ENCODE data around the gene SHOC2. TPM values are rescaled to one million over a fixed set of nuclear protein-coding genes. Genes with fewer than 3 reads are reported as not detected.
A peak's percentile ranks its signal among the peaks of the same experiment; 100 is the strongest.

SHOC2 gene
- 10 to 100 TPM; 52.6 to 61.6 TPM for total RNA-seq
- 10 to 100 TPM; 30.5 to 36.8 (median 36.2) TPM for polyA plus RNA-seq (ENCODE audit: insufficient read length in 6 of 6)
- long read RNA-seq, donor 1, partial matches to known transcripts = 66 of 69 reads
- long read RNA-seq, donor 1, other reads (novel, unspliced or antisense) = 0 of 69 reads
- long read RNA-seq, donor 2, transcript SHOC2-202 (9 exons, 3,943 nt) = major isoform, 5 of 25 reads
- long read RNA-seq, donor 2, partial matches to known transcripts = 18 of 25 reads
- long read RNA-seq, donor 2, other reads (novel, unspliced or antisense) = 0 of 25 reads
- long read RNA-seq, donor 3, transcript SHOC2-202 (9 exons, 3,943 nt) = major isoform, 5 of 10 reads
- long read RNA-seq, donor 3, partial matches to known transcripts = 5 of 10 reads
- long read RNA-seq, donor 3, other reads (novel, unspliced or antisense) = 0 of 10 reads
- long read RNA-seq, donor 4, partial matches to known transcripts = 17 of 21 reads
- long read RNA-seq, donor 4, other reads (novel, unspliced or antisense) = 1 of 21 reads
- long read RNA-seq, donor 5, partial matches to known transcripts = 9 of 10 reads
- long read RNA-seq, donor 5, other reads (novel, unspliced or antisense) = 0 of 10 reads
- long read RNA-seq, donor 6, partial matches to known transcripts = 5 of 10 reads
- long read RNA-seq, donor 6, other reads (novel, unspliced or antisense) = 0 of 10 reads
- long read RNA-seq, donor 7, transcript SHOC2-202 (9 exons, 3,943 nt) = major isoform, 8 of 8 reads
- long read RNA-seq, donor 7, partial matches to known transcripts = 0 of 8 reads
- long read RNA-seq, donor 7, other reads (novel, unspliced or antisense) = 0 of 8 reads
- long read RNA-seq, donor 8, transcript SHOC2-202 (9 exons, 3,943 nt) = major isoform, 7 of 20 reads
- long read RNA-seq, donor 8, partial matches to known transcripts = 13 of 20 reads
- long read RNA-seq, donor 8, other reads (novel, unspliced or antisense) = 0 of 20 reads
- long read RNA-seq, donor 9 = 0 reads
- long read RNA-seq, donor 10, partial matches to known transcripts = 11 of 12 reads
- long read RNA-seq, donor 10, other reads (novel, unspliced or antisense) = 1 of 12 reads
- long read RNA-seq, donor 11, partial matches to known transcripts = 11 of 18 reads
- long read RNA-seq, donor 11, other reads (novel, unspliced or antisense) = 0 of 18 reads
- long read RNA-seq, donor 12, partial matches to known transcripts = 5 of 10 reads
- long read RNA-seq, donor 12, other reads (novel, unspliced or antisense) = 0 of 10 reads

DNA sequence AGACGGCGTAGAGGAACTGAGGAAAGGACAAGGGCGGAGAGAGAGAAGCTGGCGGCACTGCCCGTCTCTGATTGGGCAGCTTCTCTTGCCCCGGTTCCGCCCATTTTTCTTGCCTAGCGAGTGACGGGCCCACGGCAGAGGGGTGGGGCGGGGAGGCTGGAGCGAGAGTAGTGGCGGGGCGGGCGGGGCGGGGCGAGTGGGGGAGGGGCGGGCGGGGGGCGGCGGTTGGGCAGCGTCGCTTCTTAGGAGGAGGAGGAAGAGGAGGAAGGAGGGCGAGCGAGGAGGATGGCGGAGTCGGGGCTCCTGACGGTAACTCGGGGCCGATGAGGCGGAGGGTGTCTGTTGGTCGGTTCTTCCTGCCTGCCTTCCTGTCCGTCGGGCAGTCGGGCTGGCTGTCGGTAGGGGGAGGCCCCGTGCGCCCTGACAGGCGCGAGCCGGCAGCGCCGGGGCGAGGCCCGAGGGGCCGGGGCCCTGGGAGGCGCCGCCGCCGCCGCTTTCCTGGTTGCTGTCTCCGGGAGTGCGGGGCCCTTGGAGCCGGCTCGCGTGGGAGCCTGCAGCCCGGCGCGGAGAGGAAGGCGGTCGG is at the start of gene SHOC2:
Gene SHOC2 (plus strand): TSS at position 256 of the 583 bp plus-strand sequence. CDS start 44,755 bp downstream, outside the sequence.
- peak within 1 kb of the TSS; percentile 99 to 100 for H3K27ac ChIP-seq
- peak within 1 kb of the TSS; percentile 56 to 62 for H3K4me3 ChIP-seq
- ATAC-seq (peak; percentile 36), DNase-seq (peak in 2 of 4 donors; percentile 99 to 100)
- TF ChIP-seq, protein P1, sequence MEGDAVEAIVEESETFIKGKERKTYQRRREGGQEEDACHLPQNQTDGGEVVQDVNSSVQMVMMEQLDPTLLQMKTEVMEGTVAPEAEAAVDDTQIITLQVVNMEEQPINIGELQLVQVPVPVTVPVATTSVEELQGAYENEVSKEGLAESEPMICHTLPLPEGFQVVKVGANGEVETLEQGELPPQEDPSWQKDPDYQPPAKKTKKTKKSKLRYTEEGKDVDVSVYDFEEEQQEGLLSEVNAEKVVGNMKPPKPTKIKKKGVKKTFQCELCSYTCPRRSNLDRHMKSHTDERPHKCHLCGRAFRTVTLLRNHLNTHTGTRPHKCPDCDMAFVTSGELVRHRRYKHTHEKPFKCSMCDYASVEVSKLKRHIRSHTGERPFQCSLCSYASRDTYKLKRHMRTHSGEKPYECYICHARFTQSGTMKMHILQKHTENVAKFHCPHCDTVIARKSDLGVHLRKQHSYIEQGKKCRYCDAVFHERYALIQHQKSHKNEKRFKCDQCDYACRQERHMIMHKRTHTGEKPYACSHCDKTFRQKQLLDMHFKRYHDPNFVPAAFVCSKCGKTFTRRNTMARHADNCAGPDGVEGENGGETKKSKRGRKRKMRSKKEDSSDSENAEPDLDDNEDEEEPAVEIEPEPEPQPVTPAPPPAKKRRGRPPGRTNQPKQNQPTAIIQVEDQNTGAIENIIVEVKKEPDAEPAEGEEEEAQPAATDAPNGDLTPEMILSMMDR (IDR thresholded peaks at IDR 0.05) = peak in 1 of 2 donors; percentile 17
- H3K4me1 ChIP-seq = peaks cover 4 to 40% of the 10 kb centered on the region in 2 donors
- no peaks in the 10 kb centered on the region for H3K36me3 ChIP-seq
- intact Hi-C loops (cut with DNase I) = no loop called here
- H3K9me3 ChIP-seq = no peaks in the 10 kb centered on the region
- H3K27me3 ChIP-seq = no peaks in the 10 kb centered on the region

DNA sequence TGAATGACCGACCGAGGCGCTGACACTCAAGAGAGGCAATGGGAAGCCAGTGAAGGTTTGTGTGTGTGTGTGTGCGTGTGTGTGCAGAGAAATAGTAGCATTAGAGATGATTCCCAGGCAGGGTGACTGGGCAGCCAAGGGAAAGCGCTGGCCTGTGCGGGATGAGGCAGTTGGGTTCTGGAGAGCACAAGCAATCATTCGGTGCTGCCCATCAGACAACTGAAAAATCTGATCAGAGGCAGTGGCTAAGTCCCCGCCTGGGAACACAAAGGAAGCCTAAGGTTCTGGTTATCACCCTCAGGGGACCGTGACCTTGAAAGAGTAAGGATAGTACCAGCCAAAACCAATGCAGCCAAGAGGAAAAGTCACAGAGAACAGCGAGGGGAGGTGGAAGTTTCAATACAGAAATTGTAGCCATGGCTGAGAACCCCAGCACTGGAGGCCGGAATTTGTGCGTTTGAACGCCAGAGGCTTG is 48.5 kb upstream of the SHOC2 start:
- Histone ChIP-seq H3K27me3 (no peaks in the 10 kb centered on the region), H3K27ac (peak overlapping the region; percentile 96 to 97), H3K4me1 (peaks cover 9 to 59% of the 10 kb centered on the region in 2 donors), H3K4me3 (peak overlapping the region; percentile 82 to 94), H3K9me3 (no peaks in the 10 kb centered on the region), H3K36me3 (no peaks in the 10 kb centered on the region)
- ATAC-seq (no peak), DNase-seq (no peak)
- TF ChIP-seq, protein P1 (IDR thresholded peaks at IDR 0.05) = no peak
- intact Hi-C loops (cut with DNase I) = no loop called here

- peak within 1 kb of the TSS; percentile 96 to 97 for H3K27ac ChIP-seq
- H3K27me3 ChIP-seq = no peaks in the 10 kb centered on the region
- peak; percentile 99 to 100 (median 100) for DNase-seq
- H3K4me3 ChIP-seq = peak within 1 kb of the TSS; percentile 82 to 94
- H3K9me3 ChIP-seq = no peaks in the 10 kb centered on the region
- intact Hi-C loops (cut with DNase I) = no loop called here
- TF ChIP-seq, protein P1 (IDR thresholded peaks at IDR 0.05) = no peak
- ATAC-seq = peak; percentile 95
- peaks cover 9 to 56% of the 10 kb centered on the region in 2 donors for H3K4me1 ChIP-seq
- no peaks in the 10 kb centered on the region for H3K36me3 ChIP-seq
Measured at GRCh38 chr10:110871298-110872084, 47.9 kb upstream of the SHOC2 start, which contains the start of gene PDCD4. Gene PDCD4, plus strand, starts transcription at chr10:110871928. Its CDS starts 4,100 bp downstream, at chr10:110876028.
